B cell (primary cell): Measurements from ENCODE around the gene TARBP2. TPM values are rescaled to one million over a fixed set of nuclear protein-coding genes. Genes with fewer than 3 reads are reported as not detected.

Experiments used
- ATAC-seq: fragments of 200-7000 bp; cut with Tn5 transposase; one replicate; pipeline ENCODE4 v1.10.0; 2021; ENCODE audit warnings: low read depth, mild to moderate bottlenecking, moderate number of reproducible peaks, moderate library complexity
- CTCF ChIA-PET: fragments of 350-600 bp; sonication (Branson Sonifier 250); formaldehyde crosslinking; loops from one replicate; lab custom pipeline; 2021; ENCODE audit warnings: antibody characterized with exemption, inconsistent platforms; lab: Charles Lee
- POLR2A ChIA-PET: fragments of 350-600 bp; sonication (Branson Sonifier 250); formaldehyde crosslinking; loops from one replicate; lab custom pipeline; 2021; ENCODE audit warnings: antibody characterized with exemption; lab: Charles Lee
- DNase-seq: peaks from one replicate; pipeline ENCODE4 v3.0.0; 2013
- H2AFZ ChIP-seq: 2 replicates; pipeline ENCODE4 v1.6.1; 2012; ENCODE audit warnings: mild to moderate bottlenecking, low read depth, low read length; ENCODE audit not compliant: insufficient read depth, poor library complexity, severe bottlenecking
- H3K27ac ChIP-seq, 2 donors: 1 replicate in 1 of 2; 2 replicates in 1 of 2; pipeline ENCODE4 v1.5.1; 2012 to 2013; ENCODE audit warnings: low read length in 2 of 2, mild to moderate bottlenecking in 2 of 2, moderate library complexity in 1 of 2
- H3K27me3 ChIP-seq, 4 experiments: fragments of 200-600 bp in 1 of 4; sonication (generic) in 1 of 4; replicated peaks in 1 of 4; 1 replicate in 2 of 4; 2 replicates in 2 of 4; pipeline versions ENCODE4 v1.6.1 to v1.7.0; 2013 to 2016; ENCODE audit warnings: low read length in 3 of 4, mild to moderate bottlenecking in 2 of 4, mixed read lengths in 1 of 4, moderate library complexity in 1 of 4; ENCODE audit not compliant: insufficient read depth in 4 of 4, control insufficient read depth in 3 of 4; ENCODE audit errors: control extremely low read depth in 1 of 4
- H3K36me3 ChIP-seq, 2 experiments: replicated peaks in 1 of 2; 1 replicate in 1 of 2; 2 replicates in 1 of 2; pipeline versions ENCODE4 v1.6.1 to v1.7.1; 2013; ENCODE audit warnings: low read length in 1 of 2; ENCODE audit not compliant: insufficient read depth in 2 of 2, control insufficient read depth in 1 of 2; ENCODE audit errors: control extremely low read depth in 1 of 2, extremely low read depth in 1 of 2
- H3K4me1 ChIP-seq, 2 donors: fragments of 200-600 bp in 1 of 2; sonication (generic) in 1 of 2; 1 replicate in 1 of 2; 2 replicates in 1 of 2; pipeline versions ENCODE4 v1.5.1 to v1.6.1; 2013 to 2017; ENCODE audit warnings: low read length in 2 of 2; ENCODE audit not compliant: control insufficient read depth in 2 of 2, insufficient read depth in 2 of 2
- H3K4me2 ChIP-seq: replicated peaks from 2 replicates; pipeline ENCODE3; 2012; ENCODE audit warnings: mild to moderate bottlenecking, low read depth, low read length; ENCODE audit not compliant: poor library complexity, severe bottlenecking
- H3K4me3 ChIP-seq, 5 experiments: fragments of 200-600 bp in 1 of 5; sonication (generic) in 1 of 5; 1 replicate in 3 of 5; 2 replicates in 2 of 5; pipeline versions ENCODE4 v1.5.1 to v1.7.0; 2011 to 2016; ENCODE audit warnings: low read length in 4 of 5, mild to moderate bottlenecking in 4 of 5, low read depth in 2 of 5, control low read depth in 1 of 5, moderate library complexity in 1 of 5; ENCODE audit not compliant: insufficient read depth in 1 of 5; ENCODE audit errors: control extremely low read depth in 1 of 5, extremely low read depth in 1 of 5
- H3K79me2 ChIP-seq: fragments of 200-600 bp; sonication (generic); one replicate; pipeline ENCODE4 v1.6.0; 2016; ENCODE audit warnings: low read length; ENCODE audit not compliant: control insufficient read depth, insufficient read depth
- H3K9ac ChIP-seq: fragments of 200-600 bp; sonication (generic); 2 replicates; pipeline ENCODE4 v1.6.1; 2017; ENCODE audit warnings: mild to moderate bottlenecking, low read length, moderate library complexity
- H3K9me3 ChIP-seq, 3 donors: one replicate each; pipeline versions ENCODE4 v1.6.1 to v1.7.1; 2013; ENCODE audit warnings: low read length in 2 of 3; ENCODE audit not compliant: control insufficient read depth in 2 of 3, insufficient read depth in 1 of 3; ENCODE audit errors: control extremely low read depth in 1 of 3
- H4K20me1 ChIP-seq: 2 replicates; pipeline ENCODE4 v1.6.0; 2012; ENCODE audit warnings: mild to moderate bottlenecking, low read length; ENCODE audit not compliant: insufficient read depth, control insufficient read depth, poor library complexity, severe bottlenecking
- H3K27ac Mint-ChIP-seq: one replicate; pipeline ENCODE4 v1.8.0; 2021; ENCODE audit warnings: mixed read lengths
- H3K27me3 Mint-ChIP-seq: one replicate; pipeline ENCODE4 v1.8.0; 2021; ENCODE audit warnings: mixed read lengths
- H3K4me1 Mint-ChIP-seq: one replicate; pipeline ENCODE4 v1.8.0; 2021; ENCODE audit warnings: mixed read lengths
- H3K4me3 Mint-ChIP-seq: one replicate; pipeline ENCODE4 v1.8.0; 2021; ENCODE audit warnings: mixed read lengths
- H3K9me3 Mint-ChIP-seq: one replicate; pipeline ENCODE4 v1.8.0; 2022; ENCODE audit warnings: mixed read lengths; ENCODE audit not compliant: insufficient read depth
- EZH2 ChIP-seq: IDR thresholded peaks from 2 replicates; pipeline ENCODE4 v1.6.1; 2012; ENCODE audit warnings: borderline replicate concordance, low read depth, mild to moderate bottlenecking, moderate library complexity, low read length; ENCODE audit not compliant: insufficient read depth, poor library complexity, severe bottlenecking
- WGBS: methylation state at CpG from one replicate; pipeline ENCODE4 v1.1.5; 2013; ENCODE audit warnings: missing lambda C conversion rate; ENCODE audit not compliant: insufficient coverage; 5-methylcytosine and 5-hydroxymethylcytosine counted together
- intact Hi-C: fragments of 100-400 bp; cut with micrococcal nuclease; formaldehyde crosslinking; loops from one replicate; pipeline ENCODE4 v1.10.0; 2022
- polyA plus RNA-seq: library from polyadenylated mRNA; depleted of rRNA; stranded (reverse); fragments of >200 nt; gene quantifications from 2 replicates; pipeline ENCODE4 v1.2.3, GENCODE V29; 2012
- total RNA-seq, 2 donors: library from RNA; stranded (reverse); fragments of 120-200 nt in 1 of 2; gene quantifications; 1 replicate in 1 of 2; 2 replicates in 1 of 2; pipeline versions ENCODE4 v1.2.3 to v1.2.4, GENCODE V29; 2013 to 2022
- TF ChIP-seq, protein P1 (sequence below): fragments of 200-600 bp; IDR thresholded peaks from one replicate; pipeline ENCODE4 v1.8.0; 2022; ENCODE audit warnings: antibody characterized with exemption, mild to moderate bottlenecking

Gene TARBP2
- total and polyA plus RNA-seq, 2 donors (not counting 1 experiment from before 2014, with no cell fraction given), result 41.6 to 47.2 TPM

DNA sequence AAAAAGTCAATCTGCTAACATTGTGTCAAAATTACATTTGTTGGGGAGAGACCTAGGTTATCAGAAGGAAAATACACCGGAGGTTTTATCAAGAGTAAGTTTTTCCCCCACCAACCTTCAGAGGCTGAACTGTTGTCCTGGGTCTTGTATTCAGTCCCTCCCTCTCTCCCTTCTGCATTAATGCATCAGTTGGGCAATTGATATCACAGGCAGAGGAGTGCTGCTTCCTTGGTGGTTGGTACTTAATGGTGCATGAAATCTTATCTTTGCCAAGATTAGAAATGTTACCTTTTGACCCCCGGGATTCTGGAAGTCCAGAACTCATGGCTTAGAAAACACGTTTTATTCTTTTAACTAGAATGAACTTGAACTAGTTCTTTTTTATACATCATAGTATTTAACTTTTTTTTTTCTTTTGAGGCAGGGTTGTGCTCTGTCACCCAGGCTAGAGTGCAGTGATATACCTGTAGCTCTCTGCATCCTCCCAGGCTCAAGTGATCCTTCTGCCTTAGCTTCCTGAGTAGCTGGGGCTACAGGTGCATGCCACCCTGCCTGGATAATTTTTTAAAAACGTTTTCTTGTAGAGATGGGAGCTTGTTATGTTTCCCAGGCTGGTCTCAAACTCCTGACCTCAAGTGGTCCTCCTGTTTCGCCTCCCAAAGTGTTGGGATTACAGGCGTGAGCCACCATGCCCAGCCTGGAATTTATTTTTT lies 44.3 kb upstream of the TARBP2 start:
- ChIA-PET POLR2A (no interaction called here), CTCF (interaction anchor here (1.0 to 1.6 kb wide), 2 partner anchors 17 to 104 kb away, joined by 3 to 5 read pairs; no protein-coding TSS in a partner anchor)

DNA sequence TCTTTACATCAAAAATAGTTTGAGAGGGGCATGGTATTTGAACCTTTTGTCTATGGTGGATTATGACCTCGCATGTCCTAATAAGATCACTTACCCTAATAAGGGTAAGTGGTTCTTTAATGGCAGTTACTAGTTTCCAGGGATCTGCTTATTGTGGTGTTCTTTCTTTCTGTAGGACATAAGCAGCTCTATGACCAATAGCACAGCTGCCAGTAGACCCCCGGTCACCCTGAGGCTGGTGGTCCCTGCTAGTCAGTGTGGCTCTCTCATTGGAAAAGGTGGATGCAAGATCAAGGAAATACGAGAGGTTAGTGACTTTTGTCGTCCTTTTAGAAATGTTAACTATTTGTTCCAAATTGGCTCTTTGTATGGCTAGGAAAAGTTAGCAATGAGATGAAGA lies 42.0 kb upstream of the TARBP2 start:
- no peak overlapping the region for H3K4me2 ChIP-seq
- Mint-ChIP-seq H3K27me3 (no peaks in the 10 kb centered on the region), H3K4me1 (peaks cover 12% of the 10 kb centered on the region), H3K4me3 (no peak overlapping the region), H3K27ac (no peak overlapping the region), H3K9me3 (no peaks in the 10 kb centered on the region)
- TF ChIP-seq EZH2, result no peak
- TF ChIP-seq, protein P1, sequence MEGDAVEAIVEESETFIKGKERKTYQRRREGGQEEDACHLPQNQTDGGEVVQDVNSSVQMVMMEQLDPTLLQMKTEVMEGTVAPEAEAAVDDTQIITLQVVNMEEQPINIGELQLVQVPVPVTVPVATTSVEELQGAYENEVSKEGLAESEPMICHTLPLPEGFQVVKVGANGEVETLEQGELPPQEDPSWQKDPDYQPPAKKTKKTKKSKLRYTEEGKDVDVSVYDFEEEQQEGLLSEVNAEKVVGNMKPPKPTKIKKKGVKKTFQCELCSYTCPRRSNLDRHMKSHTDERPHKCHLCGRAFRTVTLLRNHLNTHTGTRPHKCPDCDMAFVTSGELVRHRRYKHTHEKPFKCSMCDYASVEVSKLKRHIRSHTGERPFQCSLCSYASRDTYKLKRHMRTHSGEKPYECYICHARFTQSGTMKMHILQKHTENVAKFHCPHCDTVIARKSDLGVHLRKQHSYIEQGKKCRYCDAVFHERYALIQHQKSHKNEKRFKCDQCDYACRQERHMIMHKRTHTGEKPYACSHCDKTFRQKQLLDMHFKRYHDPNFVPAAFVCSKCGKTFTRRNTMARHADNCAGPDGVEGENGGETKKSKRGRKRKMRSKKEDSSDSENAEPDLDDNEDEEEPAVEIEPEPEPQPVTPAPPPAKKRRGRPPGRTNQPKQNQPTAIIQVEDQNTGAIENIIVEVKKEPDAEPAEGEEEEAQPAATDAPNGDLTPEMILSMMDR, result no peak
- no peak overlapping the region for H2AFZ ChIP-seq
- H4K20me1 ChIP-seq, result peaks cover 96% of the 10 kb centered on the region
- POLR2A ChIA-PET, result interaction anchor here (0.7 kb wide), 1 partner anchor 33 kb away, joined by 3 read pairs; no protein-coding TSS in a partner anchor
- no peaks in the 10 kb centered on the region for H3K27me3 ChIP-seq
- no peak overlapping the region for H3K27ac ChIP-seq
- peaks cover 3% of the 10 kb centered on the region in 2 donors for H3K4me1 ChIP-seq
- CTCF ChIA-PET, result interaction anchor here (0.7 to 1.2 kb wide), 2 partner anchors 17 to 114 kb away, joined by 3 read pairs; no protein-coding TSS in a partner anchor
- H3K9me3 ChIP-seq, result no peaks in the 10 kb centered on the region
- DNase-seq (no peak), ATAC-seq (no peak)
- intact Hi-C loops, result no loop called here
- H3K4me3 ChIP-seq, result no peak overlapping the region
- peaks cover 96% of the 10 kb centered on the region for H3K79me2 ChIP-seq
- no peak overlapping the region for H3K9ac ChIP-seq
- 93% methylated on average over 3 of the region's 4 CpGs for WGBS
- H3K36me3 ChIP-seq, result peaks cover 16 to 97% of the 10 kb centered on the region in 2 experiments

More for the DNA sequence above, 44.3 kb upstream of the TARBP2 start:
- no peaks in the 10 kb centered on the region for H3K27me3 ChIP-seq
- intact Hi-C loops, result no loop called here
- H3K36me3 ChIP-seq, result peaks cover 15 to 74% of the 10 kb centered on the region in 2 experiments
- peaks cover 92% of the 10 kb centered on the region for H4K20me1 ChIP-seq
- H3K79me2 ChIP-seq, result peaks cover 88% of the 10 kb centered on the region
- no peak overlapping the region for H3K27ac ChIP-seq
- Mint-ChIP-seq H3K27me3 (no peaks in the 10 kb centered on the region), H3K4me1 (peaks cover 26% of the 10 kb centered on the region), H3K9me3 (no peaks in the 10 kb centered on the region), H3K27ac (no peak overlapping the region), H3K4me3 (no peak overlapping the region)
- H3K4me1 ChIP-seq, result peaks cover 15 to 16% of the 10 kb centered on the region in 2 donors
- 100% methylated on average over 1 of the region's 6 CpGs for WGBS
- H2AFZ ChIP-seq, result no peak overlapping the region
- H3K9ac ChIP-seq, result no peak overlapping the region
- no peak overlapping the region for H3K4me3 ChIP-seq
- no peaks in the 10 kb centered on the region for H3K9me3 ChIP-seq
- no peak for ATAC-seq
- no peak for DNase-seq
- TF ChIP-seq EZH2, result no peak
- TF ChIP-seq, protein P1, result no peak
- H3K4me2 ChIP-seq, result no peak overlapping the region
